Dendritic cell treated with granulocyte-macrophage colony-stimulating factor and Interleukin-4, amounts not matched to agents 40 ng/mL and 50 ng/mL, for 4 days (primary cell): ENCODE data around the gene NKX2-1.
"Not testable (repeated sequence)": the region's sequence is repeated elsewhere in the genome, so short reads cannot be mapped to it uniquely, and the experiment has no call there.

Experiments used
- H3K27ac Mint-ChIP-seq: one replicate; pipeline ENCODE4 v1.8.0; 2022; ENCODE audit warnings: mild to moderate bottlenecking, mixed read lengths
- H3K27me3 Mint-ChIP-seq: one replicate; pipeline ENCODE4 v1.8.0; 2022; ENCODE audit warnings: mild to moderate bottlenecking, mixed read lengths
- H3K36me3 Mint-ChIP-seq: one replicate; pipeline ENCODE4 v1.8.0; 2022; ENCODE audit warnings: low read depth, mixed read lengths
- H3K4me1 Mint-ChIP-seq: one replicate; pipeline ENCODE4 v1.8.0; 2022; ENCODE audit warnings: low read depth, mixed read lengths
- H3K4me3 Mint-ChIP-seq: one replicate; pipeline ENCODE4 v1.8.0; 2022; ENCODE audit warnings: mild to moderate bottlenecking, moderate library complexity, mixed read lengths
- H3K9me3 Mint-ChIP-seq: one replicate; pipeline ENCODE4 v1.8.0; 2022; ENCODE audit warnings: mixed read lengths
- intact Hi-C: fragments of 100-400 bp; cut with micrococcal nuclease; formaldehyde crosslinking; loops from one replicate; pipeline ENCODE4 v1.15.0; 2022

Gene NKX2-1

GRCh38 chr14:36505181-36505815 lies 14.7 kb downstream of the NKX2-1 start:
- intact Hi-C loops: no loop called here
- Mint-ChIP-seq H3K36me3 (no peaks in the 10 kb centered on the region), H3K4me1 (no peaks in the 10 kb centered on the region), H3K27me3 (peaks cover 91% of the 10 kb centered on the region), H3K27ac (no peak overlapping the region), H3K9me3 (no peaks in the 10 kb centered on the region), H3K4me3 (no peak overlapping the region)

GRCh38 chr14:36504771-36505175 lies 15.3 kb downstream of the NKX2-1 start:
- Mint-ChIP-seq H3K4me3 (no peak overlapping the region), H3K36me3 (no peaks in the 10 kb centered on the region), H3K27ac (no peak overlapping the region), H3K27me3 (peaks cover 91% of the 10 kb centered on the region), H3K4me1 (no peaks in the 10 kb centered on the region), H3K9me3 (no peaks in the 10 kb centered on the region)
- intact Hi-C loops: no loop called here

DNA sequence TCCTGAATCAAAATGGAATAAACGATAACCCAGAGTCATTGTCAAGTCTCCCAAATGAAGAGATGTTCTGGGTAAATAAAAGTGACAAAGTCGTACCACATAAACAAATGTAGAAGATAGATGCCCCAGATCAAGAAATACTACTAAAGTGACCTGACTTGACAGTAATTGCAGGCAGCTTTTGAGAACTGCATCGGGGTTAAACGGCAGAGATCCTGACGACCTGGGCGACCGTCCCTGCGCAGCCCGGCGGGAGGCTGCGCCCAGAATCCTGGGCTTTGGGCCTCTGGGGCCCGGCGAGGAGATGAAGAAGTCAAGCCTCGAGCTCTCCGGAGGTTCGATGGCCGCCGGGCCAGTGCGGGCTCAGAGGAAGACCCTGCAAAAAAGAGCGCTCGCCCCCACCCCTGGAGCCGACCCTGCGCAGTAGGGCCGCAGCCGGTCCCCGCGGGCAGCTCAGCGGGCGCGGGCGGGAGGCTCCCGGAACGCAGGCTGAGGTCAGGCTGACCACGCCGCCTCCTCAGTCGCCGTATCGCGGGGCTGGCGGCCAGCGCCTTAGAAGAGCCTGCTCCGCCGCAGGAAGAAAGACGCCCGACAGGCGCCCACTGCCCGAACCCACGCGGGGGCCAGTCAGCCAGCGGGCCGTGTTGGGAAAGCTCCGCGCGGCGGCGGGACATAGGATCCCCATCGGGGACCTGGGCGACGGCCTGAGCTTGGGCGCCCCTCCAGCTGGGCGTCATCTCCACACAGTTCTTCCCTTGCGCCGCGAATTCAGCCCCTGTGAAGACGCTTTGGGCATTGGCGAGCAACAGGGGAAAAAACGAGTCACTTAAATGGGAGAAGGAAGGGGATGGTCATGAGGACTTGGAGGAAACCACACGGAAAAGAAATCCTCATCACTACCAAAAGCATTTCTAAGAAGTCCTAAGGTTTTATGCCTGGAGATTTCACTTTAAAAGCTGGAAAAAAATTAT lies 16.0 kb downstream of the NKX2-1 start:
- Mint-ChIP-seq H3K27ac (no peak overlapping the region), H3K36me3 (no peaks in the 10 kb centered on the region), H3K4me3 (no peak overlapping the region), H3K4me1 (no peaks in the 10 kb centered on the region), H3K27me3 (peaks cover 84% of the 10 kb centered on the region), H3K9me3 (no peaks in the 10 kb centered on the region)
- intact Hi-C loops: no loop called here

- H3K4me3 Mint-ChIP-seq: no peak overlapping the region
- intact Hi-C loops: no loop called here
- no peak overlapping the region for H3K27ac Mint-ChIP-seq
- H3K9me3 Mint-ChIP-seq: no peaks in the 10 kb centered on the region
- no peaks in the 10 kb centered on the region for H3K36me3 Mint-ChIP-seq
- H3K27me3 Mint-ChIP-seq: peaks cover 76% of the 10 kb centered on the region
- H3K4me1 Mint-ChIP-seq: no peaks in the 10 kb centered on the region
Measured at GRCh38 chr14:36502558-36503508, 17.2 kb downstream of the NKX2-1 start.

DNA sequence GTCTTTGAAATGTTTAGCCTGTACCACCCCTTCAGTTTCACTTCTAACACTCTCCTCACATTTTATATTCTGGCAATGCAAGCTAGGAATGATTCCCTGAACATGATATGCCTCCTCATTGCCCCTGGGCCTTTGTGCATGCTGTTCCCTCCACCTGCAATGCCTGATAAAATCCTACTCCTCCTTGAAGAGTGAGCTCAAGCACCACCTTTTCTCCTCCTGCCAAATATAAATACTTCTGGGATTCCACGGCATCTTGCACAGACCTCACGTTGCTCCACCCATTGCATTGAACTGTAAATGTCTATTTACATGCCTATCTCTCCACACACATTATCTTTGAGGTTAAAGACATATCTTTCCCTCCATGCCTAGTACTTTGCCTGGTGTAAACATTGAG lies 21.1 kb downstream of the NKX2-1 start:
- H3K27ac Mint-ChIP-seq: no peak overlapping the region

GRCh38 chr14:36496346-36496745 lies 23.7 kb downstream of the NKX2-1 start:
- no peaks in the 10 kb centered on the region for H3K36me3 Mint-ChIP-seq
- H3K27ac Mint-ChIP-seq: no peak overlapping the region
- peaks cover 37% of the 10 kb centered on the region for H3K27me3 Mint-ChIP-seq
- no peak overlapping the region for H3K4me3 Mint-ChIP-seq
- intact Hi-C loops: no loop called here
- H3K4me1 Mint-ChIP-seq: no peaks in the 10 kb centered on the region
- no peaks in the 10 kb centered on the region for H3K9me3 Mint-ChIP-seq

More for the DNA sequence above, 21.1 kb downstream of the NKX2-1 start:
- no peaks in the 10 kb centered on the region for H3K4me1 Mint-ChIP-seq
- no peaks in the 10 kb centered on the region for H3K9me3 Mint-ChIP-seq
- H3K36me3 Mint-ChIP-seq: no peaks in the 10 kb centered on the region
- intact Hi-C loops: no loop called here
- no peak overlapping the region for H3K4me3 Mint-ChIP-seq
- H3K27me3 Mint-ChIP-seq: peaks cover 50% of the 10 kb centered on the region

DNA sequence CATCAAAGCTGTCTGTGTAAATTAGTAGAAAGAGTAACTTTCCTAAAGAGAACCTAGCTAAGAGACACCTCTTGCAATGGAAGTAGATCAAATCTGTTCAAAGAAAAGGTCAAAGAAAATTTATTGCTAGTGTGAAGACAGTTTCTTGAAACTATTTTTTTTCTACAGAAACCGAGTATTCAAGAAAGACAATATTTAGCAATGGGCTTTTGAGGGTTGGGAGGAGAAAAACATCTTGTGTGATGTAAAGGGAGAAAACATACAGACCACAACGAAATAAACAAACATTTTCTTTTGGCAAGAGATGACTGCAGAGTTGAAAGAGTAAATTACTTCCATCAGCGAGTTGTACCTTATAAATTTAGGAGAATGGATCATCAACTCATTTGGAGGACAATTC lies 24.4 kb downstream of the NKX2-1 start:
- H3K36me3 Mint-ChIP-seq: no peaks in the 10 kb centered on the region
- no peak overlapping the region for H3K27ac Mint-ChIP-seq
- no peaks in the 10 kb centered on the region for H3K9me3 Mint-ChIP-seq
- H3K4me3 Mint-ChIP-seq: no peak overlapping the region
- H3K4me1 Mint-ChIP-seq: no peaks in the 10 kb centered on the region
- H3K27me3 Mint-ChIP-seq: peaks cover 36% of the 10 kb centered on the region
- intact Hi-C loops: no loop called here

DNA sequence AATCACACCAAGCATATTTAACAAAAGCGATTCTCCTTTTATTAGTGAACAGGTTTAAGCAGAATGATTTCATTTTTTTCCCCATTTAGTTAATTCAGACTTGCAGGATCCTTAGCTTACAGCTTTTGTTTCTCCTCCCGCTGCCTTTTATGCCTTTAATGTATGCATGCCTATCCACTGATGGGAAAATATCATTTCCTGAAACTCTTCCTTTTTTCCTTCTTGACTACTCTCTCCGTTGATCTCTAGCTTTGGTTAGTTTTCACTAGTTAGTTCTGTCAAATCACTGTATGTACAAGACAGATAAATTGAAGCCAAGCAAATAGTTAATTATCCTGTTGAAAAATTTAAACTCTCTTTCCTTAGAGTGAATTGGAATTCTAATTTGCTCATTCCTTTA lies 26.3 kb downstream of the NKX2-1 start:
- Mint-ChIP-seq H3K36me3 (no peaks in the 10 kb centered on the region), H3K4me1 (no peaks in the 10 kb centered on the region), H3K27me3 (peaks cover 29% of the 10 kb centered on the region), H3K4me3 (no peak overlapping the region), H3K27ac (no peak overlapping the region), H3K9me3 (no peaks in the 10 kb centered on the region)
- intact Hi-C loops: no loop called here

DNA sequence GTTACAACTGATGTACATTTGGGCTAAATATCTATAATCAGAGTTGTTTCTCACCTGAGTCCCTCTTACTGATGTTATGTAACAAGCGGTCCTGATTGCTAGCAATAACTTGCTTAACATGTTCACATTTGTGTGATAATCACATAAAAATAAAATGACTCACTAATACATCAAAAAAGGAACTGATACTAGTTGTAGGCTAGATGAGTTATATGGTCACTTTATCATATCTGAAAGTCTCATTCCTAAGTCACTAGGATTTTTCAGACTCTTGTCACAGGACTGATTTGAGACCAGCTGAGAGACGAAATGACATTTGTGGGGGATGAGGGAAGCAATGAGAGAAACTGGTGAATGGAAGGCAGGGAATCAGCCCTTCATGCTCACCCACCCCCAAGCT lies 34.3 kb downstream of the NKX2-1 start:
- Mint-ChIP-seq H3K27ac (no peak overlapping the region), H3K36me3 (no peaks in the 10 kb centered on the region), H3K4me1 (no peaks in the 10 kb centered on the region), H3K4me3 (no peak overlapping the region), H3K27me3 (peaks cover 14% of the 10 kb centered on the region), H3K9me3 (no peaks in the 10 kb centered on the region)
- intact Hi-C loops: no loop called here

DNA sequence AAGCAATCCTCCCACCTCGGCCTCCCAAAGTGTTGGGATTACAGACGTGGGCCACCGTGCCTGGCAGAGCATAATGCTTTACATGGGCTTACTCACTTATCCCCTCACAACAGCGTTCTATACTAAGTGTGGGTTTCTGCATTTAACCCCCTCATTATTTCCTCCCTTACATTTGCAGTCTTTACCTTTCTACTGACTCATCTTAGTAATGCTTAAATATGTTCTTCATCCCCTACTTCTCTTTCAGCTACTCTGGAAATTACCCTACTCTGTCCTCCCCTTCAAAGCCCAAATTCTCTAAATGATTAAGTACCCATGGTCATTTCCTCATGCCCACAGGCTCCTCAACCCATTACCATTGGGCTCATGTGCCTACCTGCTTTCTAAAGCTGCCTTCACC lies 40.7 kb downstream of the NKX2-1 start:
- Mint-ChIP-seq H3K27me3 (peaks cover 3% of the 10 kb centered on the region), H3K4me3 (no peak overlapping the region), H3K9me3 (no peaks in the 10 kb centered on the region), H3K36me3 (no peaks in the 10 kb centered on the region), H3K4me1 (no peaks in the 10 kb centered on the region), H3K27ac (no peak overlapping the region)
- intact Hi-C loops: no loop called here

DNA sequence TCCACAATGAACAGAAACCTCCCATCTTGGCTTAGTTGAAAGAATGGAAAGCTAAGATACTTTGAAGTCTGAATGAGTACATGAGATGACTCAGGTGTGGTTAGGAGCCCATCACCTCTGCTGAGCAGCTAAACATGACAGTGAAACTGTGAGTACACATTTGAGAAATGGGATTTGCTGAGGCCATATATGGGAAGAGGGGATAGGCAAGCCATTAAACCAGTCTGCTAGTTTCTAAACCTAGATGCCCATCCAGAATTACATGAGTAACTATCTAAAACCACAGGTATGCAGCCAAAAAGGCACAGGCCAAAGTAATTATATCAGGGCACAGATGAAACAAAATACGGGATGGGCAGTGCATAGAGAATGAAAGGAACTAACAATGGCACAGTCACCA lies 41.2 kb downstream of the NKX2-1 start:
- intact Hi-C loops: no loop called here

DNA sequence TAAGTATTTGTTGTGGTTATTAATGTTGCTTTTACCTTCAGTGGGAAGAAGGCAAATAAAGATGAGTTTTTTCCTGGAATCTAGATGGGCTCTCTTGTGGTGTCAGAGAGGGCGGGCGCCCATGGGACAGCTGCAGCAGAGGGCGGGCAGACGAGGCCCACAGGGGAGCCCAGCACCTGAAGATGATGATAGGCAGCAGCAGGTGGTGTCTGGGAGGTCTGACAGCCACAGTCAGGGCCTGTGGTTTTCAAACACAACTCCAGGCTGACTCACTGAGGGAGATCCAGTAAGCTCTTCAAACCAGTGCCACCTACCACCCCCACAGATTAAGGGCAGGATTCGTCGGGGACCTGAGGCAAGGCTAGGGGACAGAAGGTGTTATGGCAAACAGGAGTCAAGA lies 42.8 kb downstream of the NKX2-1 start:
- Mint-ChIP-seq H3K9me3 (no peaks in the 10 kb centered on the region), H3K4me3 (no peak overlapping the region), H3K27me3 (peaks cover 3% of the 10 kb centered on the region), H3K27ac (no peak overlapping the region), H3K36me3 (no peaks in the 10 kb centered on the region), H3K4me1 (no peaks in the 10 kb centered on the region)
- intact Hi-C loops: no loop called here

More for the DNA sequence above, 41.2 kb downstream of the NKX2-1 start:
- Mint-ChIP-seq H3K4me3 (no peak overlapping the region), H3K9me3 (no peaks in the 10 kb centered on the region), H3K4me1 (no peaks in the 10 kb centered on the region), H3K27ac (no peak overlapping the region), H3K36me3 (no peaks in the 10 kb centered on the region), H3K27me3 (peaks cover 3% of the 10 kb centered on the region)

- H3K9me3 Mint-ChIP-seq, H3K27me3 Mint-ChIP-seq, H3K36me3 Mint-ChIP-seq, H3K4me1 Mint-ChIP-seq, H3K27ac Mint-ChIP-seq, H3K4me3 Mint-ChIP-seq, intact Hi-C loops: not testable (repeated sequence)
Measured at GRCh38 chr14:36476061-36476460, 44.0 kb downstream of the NKX2-1 start.

GRCh38 chr14:36474593-36474992 lies 45.4 kb downstream of the NKX2-1 start:
- Mint-ChIP-seq H3K4me1 (no peaks in the 10 kb centered on the region), H3K9me3 (no peaks in the 10 kb centered on the region), H3K27ac (no peak overlapping the region), H3K4me3 (no peak overlapping the region), H3K27me3 (peaks cover 3% of the 10 kb centered on the region), H3K36me3 (no peaks in the 10 kb centered on the region)
- intact Hi-C loops: no loop called here
